Skeletal muscle satellite cell (primary cell): ENCODE measurements around the gene EXOSC7.
"Not testable (repeated sequence)": the region's sequence is repeated elsewhere in the genome, so short reads cannot be mapped to it uniquely, and the experiment has no call there.

ENCODE experiments used
- H3K27me3 ChIP-seq: 2 replicates; pipeline ENCODE4 v1.7.0; 2013; ENCODE audit warnings: low read length; ENCODE audit not compliant: control insufficient read depth, insufficient read depth
- H3K36me3 ChIP-seq: 2 replicates; pipeline ENCODE4 v1.7.0; 2013; ENCODE audit warnings: mild to moderate bottlenecking, control low read depth, low read length; ENCODE audit not compliant: insufficient read depth
- H3K4me1 ChIP-seq: 2 replicates; pipeline ENCODE4 v1.7.0; 2013; ENCODE audit warnings: low read length; ENCODE audit not compliant: control insufficient read depth, insufficient read depth
- H3K4me2 ChIP-seq: 2 replicates; pipeline ENCODE4 v1.7.0; 2013; ENCODE audit warnings: mild to moderate bottlenecking, low read length
- H3K4me3 ChIP-seq: 2 replicates; pipeline ENCODE4 v1.7.0; 2013; ENCODE audit warnings: low read length
- H3K9ac ChIP-seq: 2 replicates; pipeline ENCODE4 v1.7.0; 2013; ENCODE audit warnings: mild to moderate bottlenecking, low read depth, low read length, moderate library complexity
- H3K9me3 ChIP-seq: replicated peaks from 2 replicates; pipeline ENCODE4 v1.7.0; 2013; ENCODE audit warnings: mild to moderate bottlenecking, control low read depth, low read length

EXOSC7 gene

GRCh38 chr3:44983484-44983941 is 7.5 kb downstream of the EXOSC7 start:
- H3K9me3 ChIP-seq, result no peaks in the 10 kb centered on the region
- peaks cover 4% of the 10 kb centered on the region for H3K36me3 ChIP-seq
- H3K9ac ChIP-seq, result no peak overlapping the region
- peaks cover 4% of the 10 kb centered on the region for H3K4me1 ChIP-seq
- H3K4me3 ChIP-seq, result no peak overlapping the region
- H3K27me3 ChIP-seq, result no peaks in the 10 kb centered on the region
- no peak overlapping the region for H3K4me2 ChIP-seq

GRCh38 chr3:44984335-44984734 is 8.3 kb downstream of the EXOSC7 start:
- Histone ChIP-seq H3K36me3 (no peaks in the 10 kb centered on the region), H3K9me3 (no peaks in the 10 kb centered on the region)

GRCh38 chr3:44986330-44986729 is 10.3 kb downstream of the EXOSC7 start:
- not testable (repeated sequence) for H3K4me2 ChIP-seq, H3K27me3 ChIP-seq, H3K9me3 ChIP-seq, H3K4me1 ChIP-seq, H3K4me3 ChIP-seq, H3K9ac ChIP-seq
- H3K36me3 ChIP-seq, result peaks cover 13% of the 10 kb centered on the region

More at GRCh38 chr3:44984335-44984734, 8.3 kb downstream of the EXOSC7 start:
- Histone ChIP-seq H3K27me3 (no peaks in the 10 kb centered on the region), H3K4me3 (no peak overlapping the region), H3K4me1 (peaks cover 4% of the 10 kb centered on the region), H3K9ac (no peak overlapping the region), H3K4me2 (no peak overlapping the region)

- no peak overlapping the region for H3K9ac ChIP-seq
- no peak overlapping the region for H3K4me3 ChIP-seq
- peaks cover 9% of the 10 kb centered on the region for H3K4me1 ChIP-seq
- no peak overlapping the region for H3K4me2 ChIP-seq
- no peaks in the 10 kb centered on the region for H3K27me3 ChIP-seq
- H3K9me3 ChIP-seq, result no peaks in the 10 kb centered on the region
- H3K36me3 ChIP-seq, result peaks cover 23% of the 10 kb centered on the region
These were observed 11.3 kb downstream of the EXOSC7 start for GRCh38 chr3:44987332-44987731.

GRCh38 chr3:44988073-44988472 is 12.0 kb downstream of the EXOSC7 start:
- Histone ChIP-seq H3K4me2 (no peak overlapping the region), H3K4me3 (no peak overlapping the region), H3K4me1 (peaks cover 16% of the 10 kb centered on the region), H3K9me3 (no peaks in the 10 kb centered on the region), H3K9ac (no peak overlapping the region), H3K27me3 (no peaks in the 10 kb centered on the region), H3K36me3 (peaks cover 28% of the 10 kb centered on the region)

GRCh38 chr3:44989141-44989540 is 13.1 kb downstream of the EXOSC7 start:
- H3K4me1 ChIP-seq, result peaks cover 23% of the 10 kb centered on the region
- H3K27me3 ChIP-seq, result no peaks in the 10 kb centered on the region
- no peak overlapping the region for H3K4me3 ChIP-seq
- H3K9me3 ChIP-seq, result no peaks in the 10 kb centered on the region
- no peak overlapping the region for H3K4me2 ChIP-seq
- H3K36me3 ChIP-seq, result peaks cover 29% of the 10 kb centered on the region
- no peak overlapping the region for H3K9ac ChIP-seq

GRCh38 chr3:44989636-44990373 is 13.8 kb downstream of the EXOSC7 start:
- peaks cover 29% of the 10 kb centered on the region for H3K36me3 ChIP-seq

GRCh38 chr3:44991326-44991725 is 15.3 kb downstream of the EXOSC7 start:
- H3K4me1 ChIP-seq, result peaks cover 43% of the 10 kb centered on the region
- peaks cover 36% of the 10 kb centered on the region for H3K36me3 ChIP-seq
- no peak overlapping the region for H3K9ac ChIP-seq
- no peaks in the 10 kb centered on the region for H3K27me3 ChIP-seq
- H3K9me3 ChIP-seq, result no peaks in the 10 kb centered on the region
- no peak overlapping the region for H3K4me2 ChIP-seq
- H3K4me3 ChIP-seq, result no peak overlapping the region

More at GRCh38 chr3:44989636-44990373, 13.8 kb downstream of the EXOSC7 start:
- H3K9ac ChIP-seq, result no peak overlapping the region
- H3K4me1 ChIP-seq, result peaks cover 30% of the 10 kb centered on the region
- H3K9me3 ChIP-seq, result no peaks in the 10 kb centered on the region
- no peak overlapping the region for H3K4me3 ChIP-seq
- no peaks in the 10 kb centered on the region for H3K27me3 ChIP-seq
- no peak overlapping the region for H3K4me2 ChIP-seq

GRCh38 chr3:44992555-44993470 is 16.8 kb downstream of the EXOSC7 start:
- Histone ChIP-seq H3K4me1 (peaks cover 43% of the 10 kb centered on the region), H3K4me3 (peak overlapping the region; percentile 22), H3K9ac (peak overlapping the region; percentile 53), H3K4me2 (peak overlapping the region; percentile 40), H3K27me3 (no peaks in the 10 kb centered on the region), H3K36me3 (peaks cover 49% of the 10 kb centered on the region), H3K9me3 (no peaks in the 10 kb centered on the region)

- Histone ChIP-seq H3K9ac (peak overlapping the region; percentile 53), H3K9me3 (no peaks in the 10 kb centered on the region), H3K27me3 (no peaks in the 10 kb centered on the region), H3K4me3 (peak overlapping the region; percentile 22), H3K36me3 (peaks cover 50% of the 10 kb centered on the region), H3K4me1 (peaks cover 43% of the 10 kb centered on the region), H3K4me2 (peak overlapping the region; percentile 40)
These were observed 17.6 kb downstream of the EXOSC7 start for GRCh38 chr3:44993471-44994205.

- Histone ChIP-seq H3K36me3 (peaks cover 62% of the 10 kb centered on the region), H3K9ac (no peak overlapping the region), H3K4me2 (peak overlapping the region; percentile 33), H3K4me1 (peaks cover 38% of the 10 kb centered on the region), H3K27me3 (no peaks in the 10 kb centered on the region), H3K4me3 (no peak overlapping the region), H3K9me3 (no peaks in the 10 kb centered on the region)
These were observed 19.2 kb downstream of the EXOSC7 start for GRCh38 chr3:44995142-44995770.
